ENCODE data around the gene ST8SIA4. TPM values are rescaled to one million over a fixed set of nuclear protein-coding genes. Genes with fewer than 3 reads are reported as not detected.
"Not testable (repeated sequence)": the region's sequence is repeated elsewhere in the genome, so short reads cannot be mapped to it uniquely, and the experiment has no call there.

Gene ST8SIA4
- total and polyA plus RNA-seq, 5 donors = 0.84 to 5.9 (median 4.1) TPM

DNA sequence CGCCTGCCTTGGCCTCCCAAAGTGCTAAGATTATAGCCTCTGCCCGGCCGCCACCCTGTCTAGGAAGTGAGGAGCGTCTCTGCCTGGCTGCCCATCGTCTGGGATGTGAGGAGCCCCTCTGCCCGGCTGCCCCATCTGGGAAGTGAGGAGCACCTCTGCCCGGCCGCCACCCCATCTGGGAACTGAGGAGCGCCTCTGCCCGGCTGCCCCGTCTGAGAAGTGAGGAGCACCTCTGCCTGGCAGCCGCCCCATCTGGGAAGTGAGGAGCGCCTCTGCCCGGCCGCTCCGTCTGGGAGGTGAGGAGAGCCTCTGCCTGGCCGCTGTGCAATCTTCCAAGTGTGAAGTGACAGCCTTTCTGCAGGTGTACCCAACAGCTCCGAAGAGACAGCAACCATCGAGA, 117.5 kb downstream of the ST8SIA4 start:
- peak in 1 of 3 donors; percentile 21 for DNase-seq
- H3K27me3 ChIP-seq (ENCODE audit: control insufficient read depth, insufficient read depth); H3K9me3 ChIP-seq (ENCODE audit: control insufficient read depth, low read length); intact Hi-C loops (cut with DNase I); ATAC-seq; H3K4me3 ChIP-seq (ENCODE audit: low read length); H3K27ac ChIP-seq (ENCODE audit: low read length); H3K4me1 ChIP-seq (ENCODE audit: control insufficient read depth, insufficient read depth, low read length): not testable (repeated sequence)
- 98% methylated on average over 19 of the region's 19 CpGs for WGBS

DNA sequence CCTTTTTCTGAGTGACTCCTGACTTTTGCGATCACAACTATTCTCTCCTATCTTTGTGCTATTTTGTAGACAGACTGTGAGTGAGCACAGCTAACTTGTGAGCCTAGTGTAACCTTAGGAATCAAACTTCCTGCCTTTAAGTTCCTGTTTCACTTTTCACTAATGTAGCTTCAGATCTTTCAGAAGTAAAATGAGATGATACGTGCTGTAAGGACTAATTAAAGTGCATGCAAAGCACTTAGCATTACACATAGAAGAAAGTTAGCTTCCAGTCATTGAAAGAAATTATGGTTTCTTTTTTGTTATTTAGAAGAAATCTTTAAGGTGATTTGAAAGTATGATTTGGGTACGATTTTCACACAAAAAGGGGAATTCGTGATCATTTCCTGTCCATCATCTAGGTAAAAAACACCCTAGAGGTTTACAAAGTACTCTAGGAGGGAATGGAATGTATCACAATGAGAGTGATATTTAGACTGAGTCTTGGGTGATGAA, 122.7 kb downstream of the ST8SIA4 start:
- no peak overlapping the region for H3K27ac ChIP-seq (ENCODE audit: low read length)
- H3K27me3 ChIP-seq (ENCODE audit: control insufficient read depth, insufficient read depth) = no peaks in the 10 kb centered on the region
- WGBS = 61% methylated on average over 4 of the region's 4 CpGs
- no peak overlapping the region for H3K4me3 ChIP-seq (ENCODE audit: low read length)
- DNase-seq = no peak
- ATAC-seq = no peak
- no peaks in the 10 kb centered on the region for H3K9me3 ChIP-seq (ENCODE audit: control insufficient read depth, low read length)
- no peaks in the 10 kb centered on the region for H3K4me1 ChIP-seq (ENCODE audit: control insufficient read depth, insufficient read depth, low read length)
- intact Hi-C loops (cut with DNase I) = no loop called here

DNA sequence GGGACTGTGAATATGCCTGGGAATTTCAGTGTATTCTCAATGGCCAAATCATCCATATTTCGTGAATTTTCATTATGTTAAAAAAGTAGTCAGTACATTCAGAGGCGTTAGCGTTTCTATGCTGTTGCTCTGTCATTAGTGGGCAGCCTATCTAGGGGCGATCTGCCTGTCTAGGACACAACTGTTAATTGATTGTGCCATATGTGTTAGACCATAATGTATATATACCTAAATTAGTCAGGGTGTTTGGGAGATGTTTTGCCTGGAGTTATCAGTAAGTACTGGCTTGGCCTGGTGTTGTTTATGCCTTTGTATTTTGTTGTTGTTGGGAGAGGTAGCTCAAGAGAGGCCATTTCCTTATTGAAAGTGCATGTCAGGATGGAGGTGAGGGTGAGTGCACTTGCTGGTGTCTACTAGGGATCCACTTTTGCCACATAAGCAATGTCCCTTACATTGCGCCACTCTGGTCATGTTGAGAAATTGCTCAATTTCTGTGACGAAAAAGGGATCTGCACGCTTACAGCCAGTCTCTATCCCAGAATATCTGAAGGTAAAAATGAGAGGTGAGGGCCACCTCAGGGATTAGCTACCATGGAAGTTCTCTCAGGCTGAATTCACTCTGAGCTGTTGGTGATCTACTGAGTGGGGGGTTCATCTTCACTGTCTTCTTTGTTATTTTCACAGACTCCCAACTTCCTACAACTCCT, 123.3 kb downstream of the ST8SIA4 start:
- Histone ChIP-seq H3K27me3 (ENCODE audit: control insufficient read depth, insufficient read depth) (no peaks in the 10 kb centered on the region), H3K9me3 (ENCODE audit: control insufficient read depth, low read length) (no peaks in the 10 kb centered on the region), H3K27ac (ENCODE audit: low read length) (no peak overlapping the region), H3K4me1 (ENCODE audit: control insufficient read depth, insufficient read depth, low read length) (no peaks in the 10 kb centered on the region), H3K4me3 (ENCODE audit: low read length) (no peak overlapping the region)
- DNase-seq (no peak), ATAC-seq (peak; percentile 62 to 64)
- WGBS = 95% methylated on average over 7 of the region's 7 CpGs
- intact Hi-C loops (cut with DNase I) = no loop called here

DNA sequence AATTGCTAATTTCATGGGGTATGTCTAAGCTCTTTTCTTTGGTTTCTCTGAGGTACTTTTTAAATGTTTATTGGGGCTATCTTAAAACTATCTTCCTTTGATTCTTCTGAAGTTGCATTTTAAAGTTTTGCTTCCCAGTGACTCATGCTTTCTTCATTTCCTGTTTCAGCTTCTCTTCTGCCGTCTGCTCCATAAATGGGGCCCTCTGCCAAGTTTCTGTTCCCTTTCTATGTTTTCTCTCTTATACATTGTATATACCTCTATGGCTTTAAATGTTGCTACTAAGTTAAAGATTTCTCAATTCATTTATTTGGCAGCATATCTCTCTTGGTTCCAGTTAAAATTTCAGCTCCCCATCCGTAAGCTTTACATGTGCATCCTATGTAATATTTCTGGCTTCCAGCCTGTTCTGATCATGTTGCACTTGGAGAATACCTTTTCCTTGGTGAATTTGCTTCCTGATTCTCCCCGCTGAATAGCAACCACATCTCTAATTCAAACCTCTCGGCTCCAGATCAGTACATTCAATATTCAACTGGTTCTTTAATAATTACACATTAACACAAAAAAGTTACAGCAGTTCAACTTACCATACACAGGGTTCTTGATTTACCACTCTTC, 125.3 kb downstream of the ST8SIA4 start:
- Histone ChIP-seq H3K4me3 (ENCODE audit: low read length) (no peak overlapping the region), H3K4me1 (ENCODE audit: control insufficient read depth, insufficient read depth, low read length) (no peaks in the 10 kb centered on the region), H3K27ac (ENCODE audit: low read length) (no peak overlapping the region), H3K9me3 (ENCODE audit: control insufficient read depth, low read length) (no peaks in the 10 kb centered on the region), H3K27me3 (ENCODE audit: control insufficient read depth, insufficient read depth) (no peaks in the 10 kb centered on the region)
- WGBS = 51% methylated on average over 4 of the region's 4 CpGs
- DNase-seq (no peak), ATAC-seq (peak in 1 of 2 donors; percentile 40)
- intact Hi-C loops (cut with DNase I) = no loop called here

DNA sequence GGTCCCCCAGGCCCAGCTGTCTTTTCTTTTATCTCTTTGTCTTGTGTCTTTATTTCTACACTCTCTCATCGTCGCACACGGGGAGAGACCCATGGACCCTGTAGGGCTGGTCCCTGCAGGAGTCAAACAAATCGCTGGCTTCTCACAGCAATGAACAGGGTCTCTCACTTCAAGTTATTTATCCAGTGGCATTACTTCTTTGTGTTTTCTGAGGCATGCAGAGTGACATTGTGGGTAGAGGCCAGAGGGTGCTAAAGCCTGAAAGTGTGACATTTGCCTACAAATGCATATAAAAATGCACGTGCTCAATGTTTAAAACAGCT, 127.6 kb downstream of the ST8SIA4 start:
- H3K4me1 ChIP-seq (ENCODE audit: control insufficient read depth, insufficient read depth, low read length) = no peaks in the 10 kb centered on the region
- no peaks in the 10 kb centered on the region for H3K27me3 ChIP-seq (ENCODE audit: control insufficient read depth, insufficient read depth)
- no peaks in the 10 kb centered on the region for H3K9me3 ChIP-seq (ENCODE audit: control insufficient read depth, low read length)
- 93% methylated on average over 5 of the region's 5 CpGs for WGBS
- no peak overlapping the region for H3K4me3 ChIP-seq (ENCODE audit: low read length)
- H3K27ac ChIP-seq (ENCODE audit: low read length) = no peak overlapping the region
- intact Hi-C loops (cut with DNase I) = no loop called here
- DNase-seq (no peak), ATAC-seq (no peak)

DNA sequence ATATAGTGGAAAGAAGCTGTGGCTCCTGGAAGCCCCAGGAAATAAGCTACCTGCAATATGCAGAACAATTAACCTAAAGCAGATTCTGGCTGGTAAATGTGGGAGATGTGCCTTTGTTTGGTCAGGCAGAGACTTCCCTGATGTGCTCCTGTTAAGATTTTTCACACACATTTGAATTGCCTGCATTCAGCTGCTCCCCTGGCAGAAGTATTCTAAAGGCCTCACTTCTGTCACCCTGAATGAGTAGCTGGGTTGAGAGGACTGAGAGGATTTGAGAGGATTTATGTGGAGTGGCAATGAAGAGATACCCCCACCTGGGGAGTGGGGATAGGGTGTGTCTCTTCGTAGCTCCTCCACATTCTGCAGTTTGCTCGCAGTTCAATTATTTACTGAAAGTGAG, 130.5 kb downstream of the ST8SIA4 start:
- DNase-seq (no peak), ATAC-seq (no peak)
- Histone ChIP-seq H3K27ac (ENCODE audit: low read length) (no peak overlapping the region), H3K4me3 (ENCODE audit: low read length) (no peak overlapping the region), H3K4me1 (ENCODE audit: control insufficient read depth, insufficient read depth, low read length) (no peaks in the 10 kb centered on the region), H3K27me3 (ENCODE audit: control insufficient read depth, insufficient read depth) (no peaks in the 10 kb centered on the region), H3K9me3 (ENCODE audit: control insufficient read depth, low read length) (no peaks in the 10 kb centered on the region)
- 88% methylated on average over 2 of the region's 2 CpGs for WGBS
- intact Hi-C loops (cut with DNase I) = no loop called here

DNA sequence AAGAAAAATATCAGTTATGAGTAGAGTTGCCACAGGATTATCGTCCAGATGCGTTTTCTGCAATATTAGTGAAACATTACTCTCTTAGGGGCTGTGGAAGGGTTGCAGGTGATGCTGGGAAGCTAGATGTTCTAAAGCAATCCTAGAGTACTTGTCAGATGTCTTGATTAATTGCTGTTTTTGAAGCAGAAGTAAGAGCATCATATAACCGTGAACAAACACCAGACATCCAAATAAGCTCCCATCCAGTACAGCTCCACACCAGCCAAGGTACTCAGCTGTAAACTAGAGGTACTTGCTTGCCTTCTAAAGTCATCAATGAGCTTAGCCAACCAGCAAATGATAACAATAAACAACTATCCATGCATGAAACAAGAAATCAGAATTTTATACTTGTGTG, 131.1 kb downstream of the ST8SIA4 start:
- H3K4me1 ChIP-seq (ENCODE audit: control insufficient read depth, insufficient read depth, low read length) = no peaks in the 10 kb centered on the region
- H3K4me3 ChIP-seq (ENCODE audit: low read length) = no peak overlapping the region
- H3K9me3 ChIP-seq (ENCODE audit: control insufficient read depth, low read length) = no peaks in the 10 kb centered on the region
- DNase-seq (no peak), ATAC-seq (no peak)
- H3K27me3 ChIP-seq (ENCODE audit: control insufficient read depth, insufficient read depth) = no peaks in the 10 kb centered on the region
- H3K27ac ChIP-seq (ENCODE audit: low read length) = no peak overlapping the region
- intact Hi-C loops (cut with DNase I) = no loop called here
- WGBS = 89% methylated on average over 3 of the region's 3 CpGs

DNA sequence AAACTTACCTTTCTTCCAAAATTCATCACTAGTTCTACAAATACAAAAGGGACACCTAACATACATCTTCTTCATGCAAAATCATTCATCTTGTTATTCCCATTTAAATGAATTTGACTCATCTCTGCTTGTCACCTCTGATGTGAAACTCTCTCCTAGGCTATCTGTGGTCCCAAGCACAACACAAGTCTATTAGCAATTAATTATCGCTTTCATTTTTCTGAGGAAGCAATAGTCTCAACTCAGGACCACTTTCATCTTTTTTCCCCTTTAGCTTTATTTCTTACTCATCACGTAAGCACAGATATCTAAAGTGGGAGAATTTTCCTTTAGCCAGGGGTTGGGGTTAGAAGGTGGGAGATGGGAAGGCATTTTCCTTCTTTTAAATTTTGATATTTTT, 131.9 kb downstream of the ST8SIA4 start:
- Histone ChIP-seq H3K4me3 (ENCODE audit: low read length) (no peak overlapping the region), H3K9me3 (ENCODE audit: control insufficient read depth, low read length) (no peaks in the 10 kb centered on the region), H3K4me1 (ENCODE audit: control insufficient read depth, insufficient read depth, low read length) (no peaks in the 10 kb centered on the region), H3K27ac (ENCODE audit: low read length) (no peak overlapping the region), H3K27me3 (ENCODE audit: control insufficient read depth, insufficient read depth) (no peaks in the 10 kb centered on the region)
- ATAC-seq = no peak
- intact Hi-C loops (cut with DNase I) = no loop called here
- DNase-seq = no peak
- 80% methylated on average over 2 of the region's 2 CpGs for WGBS

DNA sequence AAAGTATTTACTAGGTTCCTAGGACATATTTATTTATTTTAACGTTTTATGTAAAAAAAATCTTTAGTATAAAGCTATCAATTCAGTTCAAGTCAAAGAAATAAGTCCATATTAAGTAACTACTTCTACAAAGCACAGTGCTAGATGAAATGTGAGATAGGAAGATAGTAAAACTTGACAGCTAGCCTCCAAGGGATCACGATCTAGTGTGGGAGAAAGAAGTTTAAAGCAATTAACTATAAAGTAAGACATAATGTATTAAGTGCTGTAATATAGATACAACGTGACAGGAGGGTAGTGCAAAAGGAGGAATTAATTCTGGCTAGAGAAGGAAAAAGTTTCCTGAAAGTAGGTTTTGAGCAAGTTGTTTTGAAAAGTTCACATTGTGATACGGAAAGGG, 134.9 kb downstream of the ST8SIA4 start:
- intact Hi-C loops (cut with DNase I) = no loop called here
- no peaks in the 10 kb centered on the region for H3K9me3 ChIP-seq (ENCODE audit: control insufficient read depth, low read length)
- H3K27ac ChIP-seq (ENCODE audit: low read length) = no peak overlapping the region
- ATAC-seq = no peak
- WGBS = 77% methylated on average over 4 of the region's 4 CpGs
- no peaks in the 10 kb centered on the region for H3K27me3 ChIP-seq (ENCODE audit: control insufficient read depth, insufficient read depth)
- no peaks in the 10 kb centered on the region for H3K4me1 ChIP-seq (ENCODE audit: control insufficient read depth, insufficient read depth, low read length)
- no peak overlapping the region for H3K4me3 ChIP-seq (ENCODE audit: low read length)
- DNase-seq = no peak

DNA sequence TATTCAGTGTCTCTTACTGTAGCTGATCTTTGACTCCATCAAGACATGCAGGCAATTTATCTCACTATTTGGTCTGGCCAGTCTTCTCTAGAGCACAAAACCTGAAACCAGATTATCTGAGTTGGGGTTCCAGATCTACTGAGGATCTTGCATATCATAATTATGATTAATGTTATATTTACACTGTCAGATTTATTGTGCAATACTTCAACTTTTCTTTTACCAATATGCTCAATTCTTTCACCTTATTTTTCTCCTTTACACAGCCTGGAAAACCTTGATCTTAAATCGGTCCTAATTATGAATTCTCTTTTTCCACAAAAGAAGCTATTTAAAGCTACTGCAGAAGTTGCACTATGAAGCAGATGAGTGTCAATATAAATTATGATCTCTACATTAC, 140.1 kb downstream of the ST8SIA4 start:
- no peak for DNase-seq
- no peaks in the 10 kb centered on the region for H3K4me1 ChIP-seq (ENCODE audit: control insufficient read depth, insufficient read depth, low read length)
- intact Hi-C loops (cut with DNase I) = no loop called here
- H3K9me3 ChIP-seq (ENCODE audit: control insufficient read depth, low read length) = no peaks in the 10 kb centered on the region
- no peak overlapping the region for H3K27ac ChIP-seq (ENCODE audit: low read length)
- ATAC-seq = no peak
- WGBS = 80% methylated on average over 1 of the region's 1 CpG
- no peaks in the 10 kb centered on the region for H3K27me3 ChIP-seq (ENCODE audit: control insufficient read depth, insufficient read depth)
- H3K4me3 ChIP-seq (ENCODE audit: low read length) = no peak overlapping the region

DNA sequence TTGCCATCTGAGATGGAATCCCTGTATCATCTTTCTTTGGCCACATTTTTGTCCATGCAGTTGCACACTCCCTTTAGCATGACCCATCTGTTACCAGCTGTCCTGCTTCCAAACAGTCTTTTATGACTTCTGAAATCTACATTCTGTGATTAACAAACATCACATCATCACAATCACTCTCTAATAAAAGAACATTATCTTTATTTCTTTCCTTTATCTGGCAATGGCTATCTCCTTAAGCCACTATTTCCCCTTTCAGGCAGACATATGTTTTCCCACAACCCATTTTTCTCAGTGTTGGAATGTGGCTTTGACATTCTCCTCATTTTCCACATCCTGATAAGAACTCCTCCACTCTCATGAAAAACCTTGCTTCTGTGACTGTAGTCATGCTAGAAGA, 141.0 kb downstream of the ST8SIA4 start:
- no peak for ATAC-seq
- H3K9me3 ChIP-seq (ENCODE audit: control insufficient read depth, low read length) = no peaks in the 10 kb centered on the region
- intact Hi-C loops (cut with DNase I) = no loop called here

DNA sequence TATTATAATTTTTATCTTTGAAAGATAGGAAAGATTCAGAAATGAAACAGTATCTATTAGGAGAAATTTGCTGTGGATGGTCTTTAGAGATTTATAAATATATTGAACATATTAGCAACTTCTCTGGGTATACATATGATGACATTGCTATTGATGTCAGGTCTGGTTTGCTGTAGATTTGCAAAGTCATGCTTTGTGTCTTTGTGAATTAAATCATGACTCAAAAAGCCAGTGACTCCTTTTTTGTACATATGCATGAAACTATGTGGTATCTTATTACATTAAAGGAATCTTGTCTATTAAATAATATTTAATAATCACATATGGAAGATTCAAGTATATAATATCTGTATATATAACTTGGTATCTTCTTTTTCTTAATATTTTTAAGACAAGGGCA, 141.9 kb downstream of the ST8SIA4 start:
- DNase-seq = no peak
- no peak overlapping the region for H3K4me3 ChIP-seq (ENCODE audit: low read length)
- no peaks in the 10 kb centered on the region for H3K27me3 ChIP-seq (ENCODE audit: control insufficient read depth, insufficient read depth)
- no peaks in the 10 kb centered on the region for H3K4me1 ChIP-seq (ENCODE audit: control insufficient read depth, insufficient read depth, low read length)
- H3K27ac ChIP-seq (ENCODE audit: low read length) = no peak overlapping the region
- no peaks in the 10 kb centered on the region for H3K9me3 ChIP-seq (ENCODE audit: control insufficient read depth, low read length)
- no peak for ATAC-seq
- intact Hi-C loops (cut with DNase I) = no loop called here

More for the DNA sequence above, 141.0 kb downstream of the ST8SIA4 start:
- H3K4me1 ChIP-seq (ENCODE audit: control insufficient read depth, insufficient read depth, low read length) = no peaks in the 10 kb centered on the region
- H3K27me3 ChIP-seq (ENCODE audit: control insufficient read depth, insufficient read depth) = no peaks in the 10 kb centered on the region
- no peak for DNase-seq
- H3K27ac ChIP-seq (ENCODE audit: low read length) = no peak overlapping the region
- no peak overlapping the region for H3K4me3 ChIP-seq (ENCODE audit: low read length)

Measured in right cardiac atrium (tissue), 5 donors.